ENCODE measurements around the gene CCDC175. TPM values are rescaled to one million over a fixed set of nuclear protein-coding genes. Genes with fewer than 3 reads are reported as not detected.

Gene CCDC175
- total RNA-seq, 1 experiment from 2014 or later, result not detected

DNA sequence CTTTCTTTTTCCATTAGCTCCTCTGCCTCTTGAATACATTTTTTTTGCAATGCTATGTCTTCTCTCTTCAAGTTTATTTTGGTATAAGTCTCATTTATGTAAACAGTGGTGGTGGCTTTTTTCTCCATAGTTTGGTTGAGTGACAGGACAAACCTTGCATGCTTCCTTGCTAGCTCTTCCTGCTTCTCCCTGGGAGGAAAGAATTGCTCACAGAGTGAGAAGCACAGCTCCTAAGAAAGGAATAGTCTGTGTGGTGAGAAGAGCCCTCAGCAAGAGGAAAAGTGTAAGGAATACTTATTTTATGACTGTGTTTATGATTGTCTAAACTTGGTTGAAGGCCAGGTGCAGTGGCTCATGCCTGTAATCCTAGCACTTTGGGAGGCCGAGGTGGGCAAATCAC is 11.5 kb downstream of the CCDC175 start:
- CTCF ChIA-PET, result no interaction called here
- no TSS peak for BruUV-seq (replicated peaks)
- H4K20me1 ChIP-seq (ENCODE audit: low read length), result no peaks in the 10 kb centered on the region
- intact Hi-C loops (cut with micrococcal nuclease), result no loop called here
- H3K4me1 ChIP-seq (ENCODE audit: insufficient read depth, low read length), result peaks cover 31% of the 10 kb centered on the region
- no peak overlapping the region for H2AFZ ChIP-seq (ENCODE audit: low read length)
- H3K9me3 ChIP-seq (ENCODE audit: low read length), result no peaks in the 10 kb centered on the region
- no peaks in the 10 kb centered on the region for H3K9me2 ChIP-seq (replicated peaks; ENCODE audit: low read length)
- no peak overlapping the region for H3K9ac ChIP-seq (ENCODE audit: low read length)
- no peaks in the 10 kb centered on the region for H3K36me3 ChIP-seq (ENCODE audit: low read depth, low read length)
- no peak for TF ChIP-seq CTCF (conservative IDR thresholded peaks at IDR 0.05; ENCODE audit: low read depth, low read length)
- H3K4me3 ChIP-seq (ENCODE audit: low read length), result no peak overlapping the region
- POLR2A ChIA-PET (ENCODE audit: unreplicated experiment), result no interaction called here
- DNase-seq (peak; percentile 91), ATAC-seq (peak; percentile 58)
- H3K79me2 ChIP-seq (ENCODE audit: low read length), result no peaks in the 10 kb centered on the region
- peak overlapping the region; percentile 36; the same call in 1 of the 2 replicates for H3K27ac ChIP-seq (ENCODE audit: low read length)
- H3K27me3 ChIP-seq (ENCODE audit: low read length), result peaks cover 17% of the 10 kb centered on the region
- H3F3A ChIP-seq (ENCODE audit: low read length, unreplicated experiment), result peaks cover 3% of the 10 kb centered on the region
- H3K4me2 ChIP-seq (ENCODE audit: low read length), result peak overlapping the region; percentile 27

DNA sequence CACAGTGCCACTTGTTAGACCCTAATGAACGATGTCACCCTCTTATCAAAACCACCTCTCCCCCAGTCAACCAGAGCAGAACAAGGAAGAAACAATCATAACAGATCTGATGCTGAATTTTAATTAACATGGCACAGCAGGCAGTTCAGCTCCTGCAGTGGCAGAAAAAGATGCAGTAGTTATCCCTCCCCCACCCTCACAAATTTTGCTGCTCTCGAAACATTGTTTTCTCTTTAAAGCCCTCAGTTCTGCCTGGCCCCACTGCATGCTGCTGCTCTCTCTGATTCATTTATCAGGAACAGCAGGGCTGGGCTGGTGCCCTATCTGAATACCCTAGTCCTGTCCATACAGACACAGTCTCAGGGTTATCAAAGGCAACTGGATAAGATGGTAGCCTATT is 12.2 kb downstream of the CCDC175 start:
- Histone ChIP-seq H3K9me3 (ENCODE audit: low read length) (no peaks in the 10 kb centered on the region), H3K27me3 (ENCODE audit: low read length) (peaks cover 21% of the 10 kb centered on the region), H3K79me2 (ENCODE audit: low read length) (no peaks in the 10 kb centered on the region), H3K4me1 (ENCODE audit: insufficient read depth, low read length) (peaks cover 31% of the 10 kb centered on the region), H3F3A (ENCODE audit: low read length, unreplicated experiment) (peaks cover 3% of the 10 kb centered on the region), H3K4me2 (ENCODE audit: low read length) (peak overlapping the region; percentile 27), H3K9me2 (replicated peaks; ENCODE audit: low read length) (peaks cover 4% of the 10 kb centered on the region; the same call in 1 of the 2 replicates), H4K20me1 (ENCODE audit: low read length) (no peaks in the 10 kb centered on the region), H2AFZ (ENCODE audit: low read length) (no peak overlapping the region), H3K9ac (ENCODE audit: low read length) (no peak overlapping the region), H3K4me3 (ENCODE audit: low read length) (no peak overlapping the region), H3K27ac (ENCODE audit: low read length) (no peak overlapping the region), H3K36me3 (ENCODE audit: low read depth, low read length) (no peaks in the 10 kb centered on the region)
- ChIA-PET CTCF (no interaction called here), POLR2A (ENCODE audit: unreplicated experiment) (no interaction called here)
- ATAC-seq (no peak), DNase-seq (no peak)
- intact Hi-C loops (cut with micrococcal nuclease), result no loop called here
- no peak for TF ChIP-seq CTCF (conservative IDR thresholded peaks at IDR 0.05; ENCODE audit: low read depth, low read length)
- TF ChIP-seq EZH2 (IDR thresholded peaks at IDR 0.05; ENCODE audit: low read length, unreplicated experiment), result no peak
- no peak for TF ChIP-seq EZH2phosphoT487 (IDR thresholded peaks at IDR 0.05; ENCODE audit: borderline replicate concordance, low read length)
- no TSS peak for BruUV-seq (replicated peaks)

- CTCF ChIA-PET, result no interaction called here
- Histone ChIP-seq H3F3A (ENCODE audit: low read length, unreplicated experiment) (no peaks in the 10 kb centered on the region), H3K9me3 (ENCODE audit: low read length) (peaks cover 4% of the 10 kb centered on the region; the same call in 1 of the 2 replicates), H4K20me1 (ENCODE audit: low read length) (no peaks in the 10 kb centered on the region), H3K4me2 (ENCODE audit: low read length) (no peak overlapping the region), H3K79me2 (ENCODE audit: low read length) (no peaks in the 10 kb centered on the region), H3K27me3 (ENCODE audit: low read length) (peaks cover 32% of the 10 kb centered on the region), H3K4me1 (ENCODE audit: insufficient read depth, low read length) (no peaks in the 10 kb centered on the region), H3K36me3 (ENCODE audit: low read depth, low read length) (no peaks in the 10 kb centered on the region), H3K9me2 (replicated peaks; ENCODE audit: low read length) (no peaks in the 10 kb centered on the region), H3K9ac (ENCODE audit: low read length) (no peak overlapping the region), H3K4me3 (ENCODE audit: low read length) (no peak overlapping the region), H3K27ac (ENCODE audit: low read length) (no peak overlapping the region), H2AFZ (ENCODE audit: low read length) (no peak overlapping the region)
- no TSS peak for BruUV-seq (replicated peaks)
- POLR2A ChIA-PET (ENCODE audit: unreplicated experiment), result no interaction called here
- DNase-seq (no peak), ATAC-seq (no peak)
- TF ChIP-seq EZH2phosphoT487 (IDR thresholded peaks at IDR 0.05; ENCODE audit: borderline replicate concordance, low read length) (no peak), EZH2 (IDR thresholded peaks at IDR 0.05; ENCODE audit: low read length, unreplicated experiment) (no peak), CTCF (conservative IDR thresholded peaks at IDR 0.05; ENCODE audit: low read depth, low read length) (no peak)
- intact Hi-C loops (cut with micrococcal nuclease), result no loop called here
These were observed 29.3 kb downstream of the CCDC175 start for GRCh38 chr14:59547310-59547709.

All from PC-3 (cell line).